Measurements from ENCODE around the gene CACNB3. TPM values are rescaled to one million over a fixed set of nuclear protein-coding genes. Genes with fewer than 3 reads are reported as not detected.
A peak's percentile ranks its signal among the peaks of the same experiment; 100 is the strongest.
"Not testable (repeated sequence)": the region's sequence is repeated elsewhere in the genome, so short reads cannot be mapped to it uniquely, and the experiment has no call there.

CACNB3 gene
- total RNA-seq, 1 donor from 2014 or later, result 25.0 TPM

DNA sequence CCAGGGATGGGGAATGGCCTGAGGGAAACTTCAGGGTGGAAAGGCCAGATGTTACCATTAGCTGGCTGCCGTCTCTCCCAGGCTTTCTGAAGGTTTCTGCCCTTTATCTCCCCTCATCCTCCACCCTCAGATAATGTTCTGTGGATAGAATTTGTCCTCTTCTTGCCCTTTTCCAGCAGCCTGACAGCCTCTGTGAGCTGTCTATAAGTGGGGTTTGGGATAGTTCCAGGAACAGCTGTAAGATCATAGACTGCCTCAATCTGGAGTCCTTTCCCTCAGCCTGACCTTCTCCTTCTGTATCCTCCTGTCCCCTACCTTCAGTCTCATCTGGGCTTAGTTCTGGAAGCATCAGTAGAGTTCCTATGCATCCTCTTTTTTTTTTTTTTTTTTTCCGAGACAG lies 50.2 kb downstream of the CACNB3 start:
- H4K20me1 ChIP-seq (ENCODE audit: low read depth), result peaks cover 17% of the 10 kb centered on the region
- H3K4me1 ChIP-seq, result peaks cover 19% of the 10 kb centered on the region
- no peaks in the 10 kb centered on the region for H3F3A ChIP-seq (ENCODE audit: low read depth)
- DNase-seq (ENCODE audit: low spot score), result no peak
- H2AFZ ChIP-seq (replicated peaks), result no peak overlapping the region
- H3K27me3 Mint-ChIP-seq (ENCODE audit: insufficient read depth, low read depth), result peaks cover 10% of the 10 kb centered on the region
- no peak overlapping the region for H3K4me2 ChIP-seq
- no peak overlapping the region for H3K27ac ChIP-seq
- TF ChIP-seq EZH2phosphoT487 (IDR thresholded peaks at IDR 0.05), result no peak
- TF ChIP-seq, protein P1, sequence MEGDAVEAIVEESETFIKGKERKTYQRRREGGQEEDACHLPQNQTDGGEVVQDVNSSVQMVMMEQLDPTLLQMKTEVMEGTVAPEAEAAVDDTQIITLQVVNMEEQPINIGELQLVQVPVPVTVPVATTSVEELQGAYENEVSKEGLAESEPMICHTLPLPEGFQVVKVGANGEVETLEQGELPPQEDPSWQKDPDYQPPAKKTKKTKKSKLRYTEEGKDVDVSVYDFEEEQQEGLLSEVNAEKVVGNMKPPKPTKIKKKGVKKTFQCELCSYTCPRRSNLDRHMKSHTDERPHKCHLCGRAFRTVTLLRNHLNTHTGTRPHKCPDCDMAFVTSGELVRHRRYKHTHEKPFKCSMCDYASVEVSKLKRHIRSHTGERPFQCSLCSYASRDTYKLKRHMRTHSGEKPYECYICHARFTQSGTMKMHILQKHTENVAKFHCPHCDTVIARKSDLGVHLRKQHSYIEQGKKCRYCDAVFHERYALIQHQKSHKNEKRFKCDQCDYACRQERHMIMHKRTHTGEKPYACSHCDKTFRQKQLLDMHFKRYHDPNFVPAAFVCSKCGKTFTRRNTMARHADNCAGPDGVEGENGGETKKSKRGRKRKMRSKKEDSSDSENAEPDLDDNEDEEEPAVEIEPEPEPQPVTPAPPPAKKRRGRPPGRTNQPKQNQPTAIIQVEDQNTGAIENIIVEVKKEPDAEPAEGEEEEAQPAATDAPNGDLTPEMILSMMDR (IDR thresholded peaks at IDR 0.05), result no peak
- TF ChIP-seq EZH2 (IDR thresholded peaks at IDR 0.05), result no peak
- no peak overlapping the region for H3K9ac ChIP-seq
- H3K4me3 Mint-ChIP-seq, result no peak overlapping the region
- H3K4me3 ChIP-seq, result no peak overlapping the region
- no peaks in the 10 kb centered on the region for H3K36me3 ChIP-seq
- no peak overlapping the region for H3K27ac Mint-ChIP-seq
- H3K9me3 ChIP-seq (ENCODE audit: low read depth), result no peaks in the 10 kb centered on the region
- no peaks in the 10 kb centered on the region for H3K36me3 Mint-ChIP-seq
- H3K4me1 Mint-ChIP-seq, result peaks cover 38% of the 10 kb centered on the region
- H3K9me3 Mint-ChIP-seq, result peaks cover 2% of the 10 kb centered on the region
- no peaks in the 10 kb centered on the region for H3K27me3 ChIP-seq
- peaks cover 21% of the 10 kb centered on the region for H3K79me2 ChIP-seq (ENCODE audit: low read depth)

GRCh38 chr12:48869191-48869590 lies 50.9 kb downstream of the CACNB3 start:
- H3K4me3 Mint-ChIP-seq, result peak overlapping the region; percentile 18
- H3F3A ChIP-seq (ENCODE audit: low read depth), result no peaks in the 10 kb centered on the region
- H3K27ac ChIP-seq, result no peak overlapping the region
- H3K4me3 ChIP-seq, result no peak overlapping the region
- no peaks in the 10 kb centered on the region for H3K36me3 Mint-ChIP-seq
- H4K20me1 ChIP-seq (ENCODE audit: low read depth), result peaks cover 12% of the 10 kb centered on the region
- peaks cover 2% of the 10 kb centered on the region for H3K9me3 Mint-ChIP-seq
- H3K27me3 ChIP-seq, result no peaks in the 10 kb centered on the region
- no peak overlapping the region for H2AFZ ChIP-seq (replicated peaks)
- no peak for DNase-seq (ENCODE audit: low spot score)
- peak overlapping the region; percentile 30 for H3K27ac Mint-ChIP-seq
- no peak overlapping the region for H3K4me2 ChIP-seq
- H3K27me3 Mint-ChIP-seq (ENCODE audit: insufficient read depth, low read depth), result peaks cover 9% of the 10 kb centered on the region
- H3K36me3 ChIP-seq, result no peaks in the 10 kb centered on the region
- peaks cover 31% of the 10 kb centered on the region for H3K4me1 Mint-ChIP-seq
- TF ChIP-seq, protein P1 (IDR thresholded peaks at IDR 0.05), result no peak
- TF ChIP-seq EZH2 (IDR thresholded peaks at IDR 0.05), result no peak
- no peak for TF ChIP-seq EZH2phosphoT487 (IDR thresholded peaks at IDR 0.05)
- peaks cover 13% of the 10 kb centered on the region for H3K79me2 ChIP-seq (ENCODE audit: low read depth)
- no peak overlapping the region for H3K9ac ChIP-seq
- peaks cover 12% of the 10 kb centered on the region for H3K4me1 ChIP-seq
- H3K9me3 ChIP-seq (ENCODE audit: low read depth), result no peaks in the 10 kb centered on the region

DNA sequence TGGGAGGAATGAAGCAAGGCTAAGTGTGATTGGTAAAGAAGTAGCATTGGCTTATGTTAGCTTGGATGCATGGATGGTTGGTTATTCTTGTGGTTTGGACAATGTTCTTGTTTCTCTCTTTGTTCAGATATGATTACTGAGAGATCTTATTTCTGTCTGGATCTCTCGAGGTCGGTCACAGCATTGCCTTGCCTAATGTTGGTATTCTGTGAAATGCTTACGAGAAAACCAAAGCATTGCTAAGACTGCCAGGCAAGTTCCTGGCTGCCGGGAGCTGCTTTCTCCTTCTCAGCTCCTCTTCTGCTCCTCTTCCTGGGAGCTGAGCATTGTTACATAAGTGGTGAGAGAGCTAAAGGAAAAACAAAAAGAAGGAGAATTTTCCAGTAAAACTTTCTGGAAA lies 54.8 kb downstream of the CACNB3 start:
- H3K27me3 Mint-ChIP-seq (ENCODE audit: insufficient read depth, low read depth), result peaks cover 12% of the 10 kb centered on the region
- no peak for DNase-seq (ENCODE audit: low spot score)
- no peak overlapping the region for H3K27ac Mint-ChIP-seq
- Histone ChIP-seq H3K9me3 (ENCODE audit: low read depth) (no peaks in the 10 kb centered on the region), H3K27ac (no peak overlapping the region), H2AFZ (replicated peaks) (no peak overlapping the region), H3K9ac (no peak overlapping the region), H3K4me2 (no peak overlapping the region), H3K4me3 (no peak overlapping the region), H3K4me1 (no peaks in the 10 kb centered on the region), H3K79me2 (ENCODE audit: low read depth) (no peaks in the 10 kb centered on the region), H3K27me3 (no peaks in the 10 kb centered on the region), H3K36me3 (no peaks in the 10 kb centered on the region), H3F3A (ENCODE audit: low read depth) (no peaks in the 10 kb centered on the region), H4K20me1 (ENCODE audit: low read depth) (no peaks in the 10 kb centered on the region)
- H3K4me3 Mint-ChIP-seq, result no peak overlapping the region
- no peaks in the 10 kb centered on the region for H3K9me3 Mint-ChIP-seq
- TF ChIP-seq EZH2 (IDR thresholded peaks at IDR 0.05) (no peak), EZH2phosphoT487 (IDR thresholded peaks at IDR 0.05) (no peak)
- TF ChIP-seq, protein P1 (IDR thresholded peaks at IDR 0.05), result no peak
- H3K36me3 Mint-ChIP-seq, result no peaks in the 10 kb centered on the region
- H3K4me1 Mint-ChIP-seq, result peaks cover 18% of the 10 kb centered on the region

GRCh38 chr12:48873534-48873933 lies 55.2 kb downstream of the CACNB3 start:
- not testable (repeated sequence) for H3K36me3 ChIP-seq; H3K4me1 ChIP-seq; H3K4me2 ChIP-seq; DNase-seq (ENCODE audit: low spot score); H3K27ac ChIP-seq; H2AFZ ChIP-seq (replicated peaks); H3K4me3 ChIP-seq; H3K79me2 ChIP-seq (ENCODE audit: low read depth); H3K36me3 Mint-ChIP-seq; H3K9me3 ChIP-seq (ENCODE audit: low read depth); H4K20me1 ChIP-seq (ENCODE audit: low read depth); H3F3A ChIP-seq (ENCODE audit: low read depth); H3K27me3 ChIP-seq; H3K9ac ChIP-seq; H3K4me3 Mint-ChIP-seq; H3K9me3 Mint-ChIP-seq
- Mint-ChIP-seq H3K27ac (peak overlapping the region; percentile 7), H3K27me3 (ENCODE audit: insufficient read depth, low read depth) (peaks cover 16% of the 10 kb centered on the region), H3K4me1 (peaks cover 18% of the 10 kb centered on the region)

All from neural progenitor cell (in vitro differentiated cells).